K562 (cell line): ENCODE data around the gene CUTA. TPM values are rescaled to one million over a fixed set of nuclear protein-coding genes. Genes with fewer than 3 reads are reported as not detected.

Experiments
- ATAC-seq: fragments of 200-7000 bp; cut with Tn5 transposase; 3 replicates; pipeline ENCODE4 v1.9.1; 2020; ENCODE audit warnings: moderate library complexity
- BruUV-seq: library from RNA; stranded (reverse); fragments of 400-500 nt; replicated peaks from 2 replicates; lab custom pipeline; 2021; lab: Mats Ljungman, UMichigan
- CTCF ChIA-PET: fragments of 300-600 bp; formaldehyde crosslinking; extraction: SDS; loops from one replicate; lab custom pipeline; 2021; ENCODE audit warnings: low intra/inter-chr PET ratio; lab: Yijun Ruan, JAX
- POLR2A ChIA-PET: fragments of 300-600, 350-650 bp; sonication (Branson Sonifier 250); formaldehyde crosslinking; extraction: SDS; loops from one replicate; lab custom pipeline; 2021; ENCODE audit warnings: antibody characterized with exemption, inconsistent platforms; lab: Yijun Ruan, JAX
- DNase-seq, 4 experiments: peaks; one replicate each; pipeline versions ENCODE4 v3.0.0 to v3.0.0-alpha.2; 2011 to 2018; ENCODE audit warnings: low spot score in 3 of 4, mixed read lengths in 3 of 4; ENCODE audit errors: extremely low read depth in 1 of 4
- FAIRE-seq: peaks from 2 replicates; lab custom pipeline; 2011; peaks lifted over from hg19 to GRCh38; lab: Jason Lieb, UNC
- H2AFZ ChIP-seq: 2 replicates; pipeline ENCODE4 v1.6.0; 2011; ENCODE audit warnings: low read depth, low read length, control low read depth, inconsistent platforms
- H3K27ac ChIP-seq: fragments of 200-600 bp; 3 replicates; pipeline ENCODE4 v1.8.0; 2011; ENCODE audit warnings: low read depth, mild to moderate bottlenecking, control low read depth, inconsistent platforms, low read length, moderate library complexity, mixed read lengths; ENCODE audit errors: extremely low read depth
- H3K27me3 ChIP-seq, 2 experiments: fragments of 300-600 bp in 1 of 2; 2 replicates in 1 of 2; 3 replicates in 1 of 2; pipeline versions ENCODE4 v1.6.0 to v1.8.0; 2011; ENCODE audit warnings: inconsistent platforms in 2 of 2, low read length in 2 of 2, mild to moderate bottlenecking in 1 of 2, mixed read lengths in 1 of 2, moderate library complexity in 1 of 2; ENCODE audit not compliant: control insufficient read depth in 2 of 2, insufficient read depth in 2 of 2
- H3K36me3 ChIP-seq: fragments of 300-600 bp; 3 replicates; pipeline ENCODE4 v1.8.0; 2011; ENCODE audit warnings: mild to moderate bottlenecking, low read length, inconsistent platforms; ENCODE audit not compliant: control insufficient read depth, insufficient read depth
- H3K4me1 ChIP-seq, 2 experiments: fragments of 200-600 bp in 1 of 2; replicated peaks in 1 of 2; 2 replicates in 1 of 2; 3 replicates in 1 of 2; pipeline versions ENCODE4 v1.5.1 to v1.8.0; 2011; ENCODE audit warnings: inconsistent platforms in 2 of 2, low read length in 2 of 2, mild to moderate bottlenecking in 1 of 2, mixed read lengths in 1 of 2, moderate library complexity in 1 of 2; ENCODE audit not compliant: control insufficient read depth in 2 of 2, insufficient read depth in 2 of 2
- H3K4me2 ChIP-seq: 2 replicates; pipeline ENCODE4 v1.6.1; 2011; ENCODE audit warnings: low read length, control low read depth, inconsistent platforms, mixed read lengths; ENCODE audit not compliant: insufficient read depth
- H3K4me3 ChIP-seq: fragments of 200-600 bp; sonication (generic), shearing (Covaris generic); 2 replicates; pipeline ENCODE4 v1.5.1; 2016; ENCODE audit warnings: control low read depth, inconsistent platforms
- H3K79me2 ChIP-seq: fragments of 200-600 bp; 3 replicates; pipeline ENCODE4 v1.8.0; 2011; ENCODE audit warnings: low read length, inconsistent platforms; ENCODE audit not compliant: control insufficient read depth, insufficient read depth
- H3K9ac ChIP-seq, 2 experiments: 2 replicates each; pipeline versions ENCODE4 v1.6.0 to v1.6.1; 2011; ENCODE audit warnings: low read depth in 2 of 2, low read length in 2 of 2, control low read depth in 1 of 2, inconsistent platforms in 1 of 2, mild to moderate bottlenecking in 1 of 2, mixed read lengths in 1 of 2; ENCODE audit not compliant: insufficient read depth in 1 of 2
- H3K9me1 ChIP-seq: one replicate; pipeline ENCODE4 v1.6.0; 2011; ENCODE audit warnings: inconsistent platforms, mild to moderate bottlenecking, low read length, moderate library complexity; ENCODE audit not compliant: control insufficient read depth, insufficient read depth
- H3K9me3 ChIP-seq: replicated peaks from 2 replicates; pipeline ENCODE4 v1.5.1; 2011; ENCODE audit warnings: low read depth, low read length, inconsistent platforms; ENCODE audit not compliant: control insufficient read depth, insufficient read depth
- H4K20me1 ChIP-seq: replicated peaks from 2 replicates; pipeline ENCODE4 v1.6.1; 2011; ENCODE audit warnings: low read length, inconsistent platforms, mixed read lengths; ENCODE audit not compliant: control insufficient read depth, insufficient read depth
- ARID1B ChIP-seq: fragments of 450-650 bp; IDR thresholded peaks from 2 replicates; pipeline ENCODE4 v1.6.1; 2016; ENCODE audit warnings: antibody characterized with exemption, mild to moderate bottlenecking, inconsistent platforms
- ASH1L ChIP-seq: fragments of 450-650 bp; IDR thresholded peaks from 2 replicates; pipeline ENCODE4 v1.6.1; 2018; ENCODE audit warnings: borderline replicate concordance, mild to moderate bottlenecking, low read depth; ENCODE audit not compliant: partially characterized antibody
- BMI1 ChIP-seq: fragments of 150-350 bp; IDR thresholded peaks from 2 replicates; pipeline ENCODE4 v1.6.1; 2014; ENCODE audit warnings: low read length
- CHCHD3 ChIP-seq: fragments of 250-450 bp; sonication (Bioruptor Pico); IDR thresholded peaks from 2 replicates; pipeline ENCODE4 v2.1.2; 2022; ENCODE audit warnings: mild to moderate bottlenecking
- CREB1 ChIP-seq, 2 experiments: sonication (generic) in 1 of 2; formaldehyde crosslinking in 1 of 2; IDR thresholded peaks; 2 replicates each; pipeline versions ENCODE4 v1.6.1 to v1.8.0; 2012 to 2022; ENCODE audit warnings: inconsistent platforms in 1 of 2, mild to moderate bottlenecking in 1 of 2, missing genetic modification reagents in 1 of 2, moderate library complexity in 1 of 2
- ELF2 ChIP-seq: fragments of 250-450 bp; sonication (Bioruptor Pico); IDR thresholded peaks from 2 replicates; pipeline ENCODE4 v1.5.0; 2021; ENCODE audit warnings: mild to moderate bottlenecking
- FOXA3 ChIP-seq, 2 experiments: fragments of 450-650 bp in 1 of 2; sonication (generic) in 1 of 2; formaldehyde crosslinking; IDR thresholded peaks in 1 of 2; conservative IDR thresholded peaks in 1 of 2; 2 replicates each; pipeline versions ENCODE4 v1.4.0 to v1.8.0; 2020 to 2022; ENCODE audit warnings: mild to moderate bottlenecking in 2 of 2, missing genetic modification reagents in 1 of 2
- FOXK2 ChIP-seq, 2 experiments: fragments of 450-650 bp; IDR thresholded peaks in 1 of 2; conservative IDR thresholded peaks in 1 of 2; 2 replicates each; pipeline ENCODE4 v1.6.1; 2016; ENCODE audit warnings: low read depth in 2 of 2, mild to moderate bottlenecking in 1 of 2
- MCM7 ChIP-seq, 2 experiments: fragments of 450-650 bp; IDR thresholded peaks; 2 replicates each; pipeline ENCODE4 v1.6.1; 2016 to 2018
- NR1H2 ChIP-seq: sonication (generic); formaldehyde crosslinking; IDR thresholded peaks from 2 replicates; pipeline ENCODE4 v1.4.0; 2020; ENCODE audit warnings: mild to moderate bottlenecking, missing genetic modification reagents
- PYGO2 ChIP-seq: fragments of 450-650 bp; IDR thresholded peaks from 2 replicates; pipeline ENCODE4 v1.6.1; 2016; ENCODE audit warnings: mild to moderate bottlenecking, missing genetic modification characterization, moderate library complexity, missing compliant biosample characterization
- SRSF3 ChIP-seq: fragments of 200-400 bp; formaldehyde crosslinking; IDR thresholded peaks from 2 replicates; pipeline ENCODE4 v1.6.1; 2016; ENCODE audit warnings: mild to moderate bottlenecking, low read length, moderate library complexity; ENCODE audit not compliant: insufficient read depth
- SRSF9 ChIP-seq: fragments of 200-400 bp; formaldehyde crosslinking; IDR thresholded peaks from 2 replicates; pipeline ENCODE4 v1.6.1; 2017; ENCODE audit warnings: low read depth, low read length, borderline replicate concordance
- TGIF2 ChIP-seq: sonication (generic); formaldehyde crosslinking; IDR thresholded peaks from 2 replicates; pipeline ENCODE4 v1.8.1; 2022; ENCODE audit warnings: mild to moderate bottlenecking, missing genetic modification reagents, moderate library complexity
- ZNF512 ChIP-seq: IDR thresholded peaks from 2 replicates; pipeline ENCODE4 v1.6.1; 2016; ENCODE audit warnings: missing genetic modification characterization, missing compliant biosample characterization
- ZNF764 ChIP-seq: fragments of 250-450 bp; sonication (Bioruptor Pico); IDR thresholded peaks from 2 replicates; pipeline ENCODE4 v1.4.0; 2020; ENCODE audit warnings: low read depth, mild to moderate bottlenecking, moderate library complexity
- ZNF778 ChIP-seq: fragments of 450-650 bp; formaldehyde crosslinking; IDR thresholded peaks from 2 replicates; pipeline ENCODE4 v1.4.0; 2020; ENCODE audit warnings: mild to moderate bottlenecking, moderate library complexity
- WGBS: fragments of 100-300 bp; shearing (Covaris generic); methylation state at CpG from one replicate; pipeline ENCODE4 v1.1.6; 2016; ENCODE audit warnings: low coverage, mixed read lengths; ENCODE audit not compliant: insufficient coverage; ENCODE audit errors: missing lambda C conversion rate; 5-methylcytosine and 5-hydroxymethylcytosine counted together
- in situ Hi-C: fragments of 300-500 bp; cut with MboI; formaldehyde crosslinking; loops from 4 replicates; pipeline ENCODE4 v1.15.0; 2018; ENCODE audit warnings: inconsistent platforms, mixed read lengths
- intact Hi-C: fragments of 100-400 bp; cut with micrococcal nuclease; formaldehyde crosslinking; loops from 2 replicates; pipeline ENCODE4 v1.14.2; 2022
- polyA plus RNA-seq, 8 experiments: library from polyadenylated mRNA; depleted of rRNA in 4 of 8; stranded (reverse) in 5 of 8; unstranded in 3 of 8; fragments of >200 nt; fragmentation: Nextera tagmentation in 2 of 8; fragmentation: Illumina TruSeq in 1 of 8; extraction: Ambion mirVana in 2 of 8; extraction: Trizol in 1 of 8; gene quantifications; 2 replicates each; pipeline versions ENCODE4 v1.2.1 to v1.2.3, GENCODE V29; 2011 to 2014; ENCODE audit warnings: inconsistent platforms in 1 of 8, missing spikeins in 1 of 8
- total RNA-seq, 7 experiments: library from RNA; depleted of rRNA in 6 of 7; stranded (reverse); fragments of >200 nt in 6 of 7; fragmentation: Illumina TruSeq in 2 of 7; extraction: Trizol in 2 of 7; gene quantifications; 2 replicates each; pipeline versions ENCODE4 v1.2.1 to v1.2.3, GENCODE V29; 2011 to 2021; ENCODE audit warnings: low replicate concordance in 1 of 7
- TF ChIP-seq, protein P1 (sequence below): fragments of 450-650 bp; IDR thresholded peaks from 2 replicates; pipeline ENCODE4 v1.7.0; 2016; ENCODE audit warnings: borderline replicate concordance
- TF ChIP-seq, protein P2 (sequence below): fragments of 450-650 bp; IDR thresholded peaks from 2 replicates; pipeline ENCODE4 v1.6.1; 2016; ENCODE audit warnings: antibody characterized with exemption

The CUTA gene
- total and polyA plus RNA-seq, 9 of the 15 experiments (the other 6 are each of a cell fraction or from before 2014, with no cell fraction given): 166 to 682 (median 310) TPM

DNA sequence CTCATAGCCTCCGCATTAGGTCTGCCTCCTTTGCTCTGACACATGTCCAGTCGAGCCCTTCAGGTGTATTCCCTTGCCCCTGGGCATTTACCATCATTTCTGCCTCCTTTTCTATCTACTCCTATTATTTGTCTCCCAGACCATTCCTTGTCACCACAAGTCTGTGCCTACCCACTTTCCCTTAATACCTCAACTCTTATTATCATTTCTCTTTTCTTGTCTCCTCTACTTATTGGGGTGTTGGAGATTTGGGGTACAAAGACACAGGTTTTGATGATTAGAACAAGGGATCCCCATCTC lies 3.4 kb upstream of the CUTA start:
- Histone ChIP-seq H3K9me1 (no peaks in the 10 kb centered on the region), H3K27ac (peak overlapping the region; percentile 32; the same call in 1 of the 3 replicates), H2AFZ (peak overlapping the region; percentile 70), H3K4me1 (peaks cover 43 to 45% of the 10 kb centered on the region in 2 experiments), H3K4me2 (peak overlapping the region; percentile 43; the same call in 1 of the 2 replicates), H3K9ac (no peak overlapping the region), H3K27me3 (no peaks in the 10 kb centered on the region), H3K36me3 (peaks cover 8% of the 10 kb centered on the region; the same call in 2 of the 3 replicates), H3K79me2 (peaks cover 27% of the 10 kb centered on the region), H3K9me3 (no peaks in the 10 kb centered on the region), H4K20me1 (peaks cover 5% of the 10 kb centered on the region; the same call in 1 of the 2 replicates), H3K4me3 (no peak overlapping the region)
- ChIA-PET CTCF (interaction anchor here (0.6 kb wide), 1 partner anchor 144 kb away, joined by 3 read pairs; the partner anchor contains the start of gene B3GALT4), POLR2A (no interaction called here)
- DNase-seq: no peak
- intact Hi-C loops (loop anchor here (10.0 kb wide), 2 partner anchors 46 to 296 kb away; no protein-coding TSS in a partner anchor), in situ Hi-C loops (no loop called here)
- no TSS peak for BruUV-seq
- ATAC-seq: no peak
- 49% methylated on average over 2 of the region's 2 CpGs for WGBS
- no peak for FAIRE-seq
- TF ChIP-seq, protein P1, sequence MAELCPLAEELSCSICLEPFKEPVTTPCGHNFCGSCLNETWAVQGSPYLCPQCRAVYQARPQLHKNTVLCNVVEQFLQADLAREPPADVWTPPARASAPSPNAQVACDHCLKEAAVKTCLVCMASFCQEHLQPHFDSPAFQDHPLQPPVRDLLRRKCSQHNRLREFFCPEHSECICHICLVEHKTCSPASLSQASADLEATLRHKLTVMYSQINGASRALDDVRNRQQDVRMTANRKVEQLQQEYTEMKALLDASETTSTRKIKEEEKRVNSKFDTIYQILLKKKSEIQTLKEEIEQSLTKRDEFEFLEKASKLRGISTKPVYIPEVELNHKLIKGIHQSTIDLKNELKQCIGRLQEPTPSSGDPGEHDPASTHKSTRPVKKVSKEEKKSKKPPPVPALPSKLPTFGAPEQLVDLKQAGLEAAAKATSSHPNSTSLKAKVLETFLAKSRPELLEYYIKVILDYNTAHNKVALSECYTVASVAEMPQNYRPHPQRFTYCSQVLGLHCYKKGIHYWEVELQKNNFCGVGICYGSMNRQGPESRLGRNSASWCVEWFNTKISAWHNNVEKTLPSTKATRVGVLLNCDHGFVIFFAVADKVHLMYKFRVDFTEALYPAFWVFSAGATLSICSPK: 0 out of 2 replicates have a peak, but pooled peaks have one; percentile 10
- no peak for TF ChIP-seq ZNF512 (tag)
- no peak for TF ChIP-seq TGIF2
- TF ChIP-seq CREB1 (IDR thresholded peaks at IDR 0.05): no peak
- TF ChIP-seq CREB1 (CRISPR knock-in tag; IDR thresholded peaks at IDR 0.05): no peak
- TF ChIP-seq FOXK2 (conservative IDR thresholded peaks at IDR 0.05 in 1 of 2, IDR thresholded peaks at IDR 0.05 in 1 of 2; ENCODE audit: low read depth in 2 of 2): 0 out of 4 replicates have a peak, but pooled peaks of 1 of the 2 experiments have one; percentile 6
- no peak for TF ChIP-seq NR1H2 (CRISPR knock-in tag)
- TF ChIP-seq PYGO2 (tag): no peak
- no peak for TF ChIP-seq ELF2
- TF ChIP-seq ZNF778: no peak
- 0 out of 4 replicates have a peak, but pooled peaks of 1 of the 2 experiments have one; percentile 15 for TF ChIP-seq MCM7 (IDR thresholded peaks at IDR 0.05)
- no peak for TF ChIP-seq FOXA3 (CRISPR knock-in tag; conservative IDR thresholded peaks at IDR 0.05 in 1 of 2, IDR thresholded peaks at IDR 0.05 in 1 of 2)
- no peak for TF ChIP-seq ZNF764
- TF ChIP-seq SRSF9: no peak
- TF ChIP-seq, protein P2, sequence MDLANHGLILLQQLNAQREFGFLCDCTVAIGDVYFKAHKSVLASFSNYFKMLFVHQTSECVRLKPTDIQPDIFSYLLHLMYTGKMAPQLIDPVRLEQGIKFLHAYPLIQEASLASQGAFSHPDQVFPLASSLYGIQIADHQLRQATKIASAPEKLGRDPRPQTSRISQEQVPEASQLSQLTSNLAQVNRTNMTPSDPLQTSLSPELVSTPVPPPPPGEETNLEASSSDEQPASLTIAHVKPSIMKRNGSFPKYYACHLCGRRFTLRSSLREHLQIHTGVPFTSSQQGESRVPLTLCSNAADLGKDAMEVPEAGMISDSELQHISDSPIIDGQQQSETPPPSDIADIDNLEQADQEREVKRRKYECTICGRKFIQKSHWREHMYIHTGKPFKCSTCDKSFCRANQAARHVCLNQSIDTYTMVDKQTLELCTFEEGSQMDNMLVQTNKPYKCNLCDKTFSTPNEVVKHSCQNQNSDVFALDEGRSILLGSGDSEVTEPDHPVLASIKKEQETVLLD: 0 out of 2 replicates have a peak, but pooled peaks have one; percentile 1
- peak; percentile 23 for TF ChIP-seq ASH1L
- no peak for TF ChIP-seq CHCHD3 (CRISPR knock-in tag)
- no peak for TF ChIP-seq SRSF3
- no peak for TF ChIP-seq BMI1
- TF ChIP-seq ARID1B: 0 out of 2 replicates have a peak, but pooled peaks have one; percentile 1
